ENCODE data around the gene ATRX. TPM values are rescaled to one million over a fixed set of nuclear protein-coding genes. Genes with fewer than 3 reads are reported as not detected.

The ATRX gene
- total and polyA plus RNA-seq, 9 donors, result 21.8 to 123 (median 94.0) TPM

DNA sequence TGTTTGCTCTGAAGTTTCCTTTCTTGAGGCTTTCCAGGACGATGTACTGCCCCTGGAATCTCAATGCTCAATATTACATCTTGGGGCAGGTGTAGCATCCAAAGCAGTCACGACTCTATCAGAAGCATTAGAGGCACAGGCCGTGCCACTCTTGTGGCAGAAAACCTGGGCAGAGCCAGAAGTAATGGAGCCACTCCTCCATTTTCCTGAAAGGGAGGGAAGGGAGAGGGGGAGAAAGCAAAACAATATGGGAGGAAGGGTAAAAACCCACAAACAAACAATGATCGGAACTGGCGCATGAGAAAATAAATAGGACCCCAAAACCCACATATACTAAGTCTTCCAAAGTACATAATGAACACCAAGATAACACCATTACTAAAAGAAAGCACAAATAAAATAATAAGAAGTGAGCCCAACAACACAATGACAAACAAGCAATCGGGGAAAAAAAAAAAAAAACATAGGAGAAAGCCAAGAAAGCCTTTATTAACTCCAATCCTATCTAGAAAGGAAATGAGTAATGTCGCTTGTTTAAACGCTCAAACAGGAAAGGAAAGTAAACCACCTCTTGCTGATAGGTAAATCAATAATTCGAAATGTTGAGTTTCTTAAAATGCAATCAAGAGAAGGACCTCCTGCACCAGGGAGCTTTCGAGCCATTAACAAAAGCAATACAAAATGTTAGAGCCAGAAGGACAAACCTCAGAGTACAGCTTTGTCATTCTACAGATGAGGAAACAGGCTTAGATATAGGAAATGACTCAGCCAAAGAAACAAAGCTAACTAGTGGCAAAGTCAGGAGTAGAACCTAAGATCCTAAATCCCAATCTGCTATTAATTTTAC lies 117.4 kb downstream of the ATRX start:
- Histone ChIP-seq H3K27ac (no peak overlapping the region), H3K4me3 (no peak overlapping the region), H3K36me3 (no peaks in the 10 kb centered on the region), H3K27me3 (no peaks in the 10 kb centered on the region), H3K4me1 (ENCODE audit: insufficient read depth) (no peaks in the 10 kb centered on the region), H3K9me3 (no peaks in the 10 kb centered on the region)
- no peak for TF ChIP-seq POLR2A (IDR thresholded peaks at IDR 0.05)
- no peak for TF ChIP-seq EP300 (IDR thresholded peaks at IDR 0.05)
- TF ChIP-seq, protein P1, sequence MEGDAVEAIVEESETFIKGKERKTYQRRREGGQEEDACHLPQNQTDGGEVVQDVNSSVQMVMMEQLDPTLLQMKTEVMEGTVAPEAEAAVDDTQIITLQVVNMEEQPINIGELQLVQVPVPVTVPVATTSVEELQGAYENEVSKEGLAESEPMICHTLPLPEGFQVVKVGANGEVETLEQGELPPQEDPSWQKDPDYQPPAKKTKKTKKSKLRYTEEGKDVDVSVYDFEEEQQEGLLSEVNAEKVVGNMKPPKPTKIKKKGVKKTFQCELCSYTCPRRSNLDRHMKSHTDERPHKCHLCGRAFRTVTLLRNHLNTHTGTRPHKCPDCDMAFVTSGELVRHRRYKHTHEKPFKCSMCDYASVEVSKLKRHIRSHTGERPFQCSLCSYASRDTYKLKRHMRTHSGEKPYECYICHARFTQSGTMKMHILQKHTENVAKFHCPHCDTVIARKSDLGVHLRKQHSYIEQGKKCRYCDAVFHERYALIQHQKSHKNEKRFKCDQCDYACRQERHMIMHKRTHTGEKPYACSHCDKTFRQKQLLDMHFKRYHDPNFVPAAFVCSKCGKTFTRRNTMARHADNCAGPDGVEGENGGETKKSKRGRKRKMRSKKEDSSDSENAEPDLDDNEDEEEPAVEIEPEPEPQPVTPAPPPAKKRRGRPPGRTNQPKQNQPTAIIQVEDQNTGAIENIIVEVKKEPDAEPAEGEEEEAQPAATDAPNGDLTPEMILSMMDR (IDR thresholded peaks at IDR 0.05), result no peak
- no peak for DNase-seq
- intact Hi-C loops (cut with DNase I), result no loop called here
- 75 to 77% (median 76%) methylated on average over 10 of the region's 10 CpGs for WGBS, 3 donors

DNA sequence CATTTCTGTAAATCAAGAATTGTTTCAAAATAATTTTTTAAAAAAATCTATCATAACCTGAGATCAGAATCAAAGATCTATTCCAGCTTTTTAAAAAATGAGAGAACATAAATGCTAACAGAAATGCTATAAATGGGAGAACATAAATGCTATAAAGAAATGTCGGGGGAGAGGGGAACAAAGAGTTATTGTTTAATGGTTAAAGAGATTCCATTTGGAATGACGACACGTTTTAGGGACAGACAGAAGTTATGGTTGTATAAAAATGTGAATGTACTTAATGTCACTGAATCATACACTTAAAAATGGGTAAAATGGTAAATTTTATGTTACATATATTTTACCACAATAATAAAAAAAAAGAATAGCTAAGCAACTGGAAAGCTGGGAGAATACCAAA lies 127.1 kb downstream of the ATRX start:
- Histone ChIP-seq H3K36me3 (no peaks in the 10 kb centered on the region), H3K9me3 (no peaks in the 10 kb centered on the region), H3K4me3 (no peak overlapping the region), H3K27me3 (no peaks in the 10 kb centered on the region), H3K4me1 (ENCODE audit: insufficient read depth) (no peaks in the 10 kb centered on the region), H3K27ac (no peak overlapping the region)
- intact Hi-C loops (cut with DNase I), result no loop called here
- WGBS, 3 donors, result 64 to 68% (median 68%) methylated on average over 3 of the region's 3 CpGs
- TF ChIP-seq EP300 (IDR thresholded peaks at IDR 0.05), result no peak
- TF ChIP-seq, protein P1 (IDR thresholded peaks at IDR 0.05), result no peak
- DNase-seq, result no peak

DNA sequence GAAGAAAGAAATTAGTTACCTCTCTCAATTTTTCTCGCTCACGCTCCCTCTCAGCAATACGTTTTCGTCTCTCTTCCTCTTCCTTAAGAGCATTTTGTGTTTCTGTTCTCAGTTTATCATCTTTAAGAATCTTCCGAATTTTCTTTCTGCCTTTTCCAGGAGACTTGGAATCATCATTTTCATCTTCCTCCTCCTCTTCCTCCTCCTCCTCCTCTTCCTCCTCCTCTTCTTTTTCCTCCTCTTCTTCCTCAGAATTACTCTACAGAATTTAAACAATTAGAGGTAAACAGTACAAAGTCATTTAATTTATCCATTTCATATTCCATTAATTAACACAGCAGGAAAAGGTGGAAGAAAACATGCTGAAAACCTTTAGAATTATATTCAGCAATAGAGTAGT lies 133.9 kb downstream of the ATRX start:
- Histone ChIP-seq H3K4me3 (no peak overlapping the region), H3K4me1 (ENCODE audit: insufficient read depth) (no peaks in the 10 kb centered on the region), H3K27ac (no peak overlapping the region), H3K36me3 (no peaks in the 10 kb centered on the region), H3K9me3 (no peaks in the 10 kb centered on the region), H3K27me3 (no peaks in the 10 kb centered on the region)
- intact Hi-C loops (cut with DNase I), result no loop called here
- TF ChIP-seq POLR2A (IDR thresholded peaks at IDR 0.05) (no peak), EP300 (IDR thresholded peaks at IDR 0.05) (no peak)
- TF ChIP-seq, protein P1 (IDR thresholded peaks at IDR 0.05), result no peak
- no peak for DNase-seq
- 86 to 94% (median 87%) methylated on average over 5 of the region's 5 CpGs for WGBS, 3 donors

DNA sequence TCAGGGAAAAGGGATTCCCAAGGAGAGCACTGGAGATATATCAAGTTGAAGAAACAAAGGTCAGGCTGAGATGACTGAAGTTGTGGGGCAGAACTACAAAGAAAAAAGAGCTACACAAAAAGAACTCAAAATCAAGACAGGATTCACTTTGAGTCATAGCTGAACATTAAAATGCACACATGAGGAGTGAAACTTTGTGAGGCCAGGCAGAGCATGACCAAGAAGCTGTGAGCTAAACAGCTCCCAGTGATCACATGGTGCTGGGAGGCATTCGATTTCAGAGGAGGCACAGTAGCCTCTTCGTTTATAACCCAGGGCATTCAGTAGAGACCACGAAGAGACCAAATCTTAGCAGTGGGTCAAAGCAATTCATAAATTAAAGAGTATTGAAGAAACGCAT lies 145.3 kb downstream of the ATRX start:
- no peak for DNase-seq
- no peaks in the 10 kb centered on the region for H3K9me3 ChIP-seq
- no peaks in the 10 kb centered on the region for H3K27me3 ChIP-seq
- no peaks in the 10 kb centered on the region for H3K36me3 ChIP-seq
- no peak overlapping the region for H3K27ac ChIP-seq
- intact Hi-C loops (cut with DNase I), result no loop called here
- H3K4me3 ChIP-seq, result no peak overlapping the region
- TF ChIP-seq EP300 (IDR thresholded peaks at IDR 0.05) (no peak), POLR2A (IDR thresholded peaks at IDR 0.05) (no peak)
- TF ChIP-seq, protein P1 (IDR thresholded peaks at IDR 0.05), result no peak
- WGBS, 3 donors, result 77 to 83% (median 80%) methylated on average over 4 of the region's 4 CpGs
- H3K4me1 ChIP-seq (ENCODE audit: insufficient read depth), result no peaks in the 10 kb centered on the region

Data from ovary (tissue), 9 donors.